ENCODE data around the gene IL1RL1.

Gene IL1RL1

GRCh38 chr2:102310964-102311640 is at the start of gene IL1RL1:
Gene IL1RL1 (plus strand): TSS chr2:102311563. CDS start chr2:102338265, 26,702 bp downstream.
- no peak for DNase-seq (ENCODE audit: low read depth)
- no peak within 1 kb of the TSS for H3K4me3 ChIP-seq (ENCODE audit: low read depth, low read length)

- H3K4me3 ChIP-seq (ENCODE audit: low read depth, low read length): no peak overlapping the region
- DNase-seq (ENCODE audit: low read depth): no peak
These were observed 48.9 kb upstream of the IL1RL1 start for GRCh38 chr2:102262216-102263129.

- DNase-seq (ENCODE audit: low read depth): no peak
- no peak overlapping the region for H3K4me3 ChIP-seq (ENCODE audit: low read depth, low read length)
These were observed 46.4 kb upstream of the IL1RL1 start for GRCh38 chr2:102264952-102265351.

- no peak for DNase-seq (ENCODE audit: low read depth)
- H3K4me3 ChIP-seq (ENCODE audit: low read depth, low read length): no peak overlapping the region
These were observed 45.2 kb upstream of the IL1RL1 start for GRCh38 chr2:102266204-102266603.

GRCh38 chr2:102267774-102268173 is 43.6 kb upstream of the IL1RL1 start:
- no peak for DNase-seq (ENCODE audit: low read depth)
- H3K4me3 ChIP-seq (ENCODE audit: low read depth, low read length): no peak overlapping the region

GRCh38 chr2:102268510-102269199 is 42.7 kb upstream of the IL1RL1 start:
- no peak overlapping the region for H3K4me3 ChIP-seq (ENCODE audit: low read depth, low read length)
- DNase-seq (ENCODE audit: low read depth): no peak

- no peak for DNase-seq (ENCODE audit: low read depth)
- no peak overlapping the region for H3K4me3 ChIP-seq (ENCODE audit: low read depth, low read length)
These were observed 42.2 kb upstream of the IL1RL1 start for GRCh38 chr2:102269200-102269524.

GRCh38 chr2:102271844-102272243 is 39.5 kb upstream of the IL1RL1 start:
- no peak for DNase-seq (ENCODE audit: low read depth)
- no peak overlapping the region for H3K4me3 ChIP-seq (ENCODE audit: low read depth, low read length)

GRCh38 chr2:102273619-102274211 is 37.6 kb upstream of the IL1RL1 start:
- peak; percentile 86 for DNase-seq (ENCODE audit: low read depth)

GRCh38 chr2:102276549-102277201 is 34.7 kb upstream of the IL1RL1 start:
- H3K4me3 ChIP-seq (ENCODE audit: low read depth, low read length): no peak overlapping the region
- DNase-seq (ENCODE audit: low read depth): no peak

More at GRCh38 chr2:102273619-102274211, 37.6 kb upstream of the IL1RL1 start:
- H3K4me3 ChIP-seq (ENCODE audit: low read depth, low read length): no peak overlapping the region

GRCh38 chr2:102277202-102277700 is 34.1 kb upstream of the IL1RL1 start:
- H3K4me3 ChIP-seq (ENCODE audit: low read depth, low read length): no peak overlapping the region
- no peak for DNase-seq (ENCODE audit: low read depth)

GRCh38 chr2:102278720-102279390 is 32.5 kb upstream of the IL1RL1 start:
- DNase-seq (ENCODE audit: low read depth): no peak
- no peak overlapping the region for H3K4me3 ChIP-seq (ENCODE audit: low read depth, low read length)

- no peak overlapping the region for H3K4me3 ChIP-seq (ENCODE audit: low read depth, low read length)
- no peak for DNase-seq (ENCODE audit: low read depth)
These were observed 32.0 kb upstream of the IL1RL1 start for GRCh38 chr2:102279391-102279735.

GRCh38 chr2:102282678-102283091 is 28.7 kb upstream of the IL1RL1 start:
- DNase-seq (ENCODE audit: low read depth): no peak

GRCh38 chr2:102283996-102284395 is 27.4 kb upstream of the IL1RL1 start:
- no peak for DNase-seq (ENCODE audit: low read depth)
- H3K4me3 ChIP-seq (ENCODE audit: low read depth, low read length): no peak overlapping the region

More at GRCh38 chr2:102282678-102283091, 28.7 kb upstream of the IL1RL1 start:
- no peak overlapping the region for H3K4me3 ChIP-seq (ENCODE audit: low read depth, low read length)

GRCh38 chr2:102284611-102285010 is 26.8 kb upstream of the IL1RL1 start:
- no peak for DNase-seq (ENCODE audit: low read depth)
- no peak overlapping the region for H3K4me3 ChIP-seq (ENCODE audit: low read depth, low read length)

- no peak for DNase-seq (ENCODE audit: low read depth)
- no peak overlapping the region for H3K4me3 ChIP-seq (ENCODE audit: low read depth, low read length)
These were observed 26.0 kb upstream of the IL1RL1 start for GRCh38 chr2:102285368-102285767.

- DNase-seq (ENCODE audit: low read depth): no peak
- no peak overlapping the region for H3K4me3 ChIP-seq (ENCODE audit: low read depth, low read length)
These were observed 25.3 kb upstream of the IL1RL1 start for GRCh38 chr2:102286041-102286440.

GRCh38 chr2:102289129-102289528 is 22.2 kb upstream of the IL1RL1 start:
- DNase-seq (ENCODE audit: low read depth): no peak
- no peak overlapping the region for H3K4me3 ChIP-seq (ENCODE audit: low read depth, low read length)
